Measurements from ENCODE around the gene AKNAD1. TPM values are rescaled to one million over a fixed set of nuclear protein-coding genes. Genes with fewer than 3 reads are reported as not detected.
A peak's percentile ranks its signal among the peaks of the same experiment; 100 is the strongest.

AKNAD1 gene
- total RNA-seq, 2 experiments from 2014 or later = not detected

DNA sequence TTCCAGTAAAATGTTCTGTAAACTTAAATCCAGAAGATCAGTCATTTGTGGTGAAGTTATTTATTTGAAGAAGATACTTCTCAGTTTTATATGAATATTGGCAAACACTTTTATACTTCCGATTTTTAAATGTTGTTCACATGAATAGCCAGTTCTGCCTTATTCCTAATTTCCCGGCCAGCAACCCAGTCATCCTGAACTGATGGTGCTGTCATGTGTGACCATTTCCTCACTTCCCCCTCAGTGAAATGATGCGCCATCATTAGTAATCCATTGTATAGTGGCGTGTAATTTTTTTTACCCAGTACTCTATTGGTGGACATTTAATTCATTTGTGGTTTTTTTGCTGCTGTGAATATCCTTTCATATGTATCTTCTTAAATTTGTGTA lies 36.2 kb upstream of the AKNAD1 start:
- Histone ChIP-seq H3K4me1 (ENCODE audit: insufficient read depth, low read length, poor library complexity, severe bottlenecking) (no peaks in the 10 kb centered on the region), H3K27ac (ENCODE audit: low read depth, low read length, poor library complexity, severe bottlenecking) (no peak overlapping the region), H3K4me3 (ENCODE audit: low read depth, low read length, poor library complexity, severe bottlenecking) (no peak overlapping the region), H2AFZ (ENCODE audit: low read length) (no peak overlapping the region), H3K4me2 (ENCODE audit: low read length) (no peak overlapping the region), H3K9me2 (ENCODE audit: insufficient read depth, low read length) (no peaks in the 10 kb centered on the region), H3K9me3 (ENCODE audit: low read length) (no peaks in the 10 kb centered on the region), H3K79me2 (ENCODE audit: insufficient read depth, low read depth, low read length) (0 out of 2 replicates have a peak, but pooled peaks cover 5% of the 10 kb centered on the region), H3K36me3 (ENCODE audit: insufficient read depth, low read length) (peaks cover 4% of the 10 kb centered on the region; the same call in 1 of the 2 replicates), H4K20me1 (ENCODE audit: insufficient read depth, low read length) (no peaks in the 10 kb centered on the region)
- CTCF ChIA-PET (ENCODE audit: unreplicated experiment) = no interaction called here
- no peak for DNase-seq (ENCODE audit: low spot score)
- no peak for TF ChIP-seq EZH2phosphoT487 (IDR thresholded peaks at IDR 0.05; ENCODE audit: borderline replicate concordance, low read depth, low read length)
- TF ChIP-seq CTCF (conservative IDR thresholded peaks at IDR 0.05; ENCODE audit: low read length) = no peak
- intact Hi-C loops (cut with micrococcal nuclease; ENCODE audit: unreplicated experiment) = no loop called here
- BruUV-seq (replicated peaks) = no TSS peak
- POLR2A ChIA-PET = interaction anchor here (0.6 kb wide), 1 partner anchor 1192 kb away, joined by 3 read pairs; no protein-coding TSS in a partner anchor

DNA sequence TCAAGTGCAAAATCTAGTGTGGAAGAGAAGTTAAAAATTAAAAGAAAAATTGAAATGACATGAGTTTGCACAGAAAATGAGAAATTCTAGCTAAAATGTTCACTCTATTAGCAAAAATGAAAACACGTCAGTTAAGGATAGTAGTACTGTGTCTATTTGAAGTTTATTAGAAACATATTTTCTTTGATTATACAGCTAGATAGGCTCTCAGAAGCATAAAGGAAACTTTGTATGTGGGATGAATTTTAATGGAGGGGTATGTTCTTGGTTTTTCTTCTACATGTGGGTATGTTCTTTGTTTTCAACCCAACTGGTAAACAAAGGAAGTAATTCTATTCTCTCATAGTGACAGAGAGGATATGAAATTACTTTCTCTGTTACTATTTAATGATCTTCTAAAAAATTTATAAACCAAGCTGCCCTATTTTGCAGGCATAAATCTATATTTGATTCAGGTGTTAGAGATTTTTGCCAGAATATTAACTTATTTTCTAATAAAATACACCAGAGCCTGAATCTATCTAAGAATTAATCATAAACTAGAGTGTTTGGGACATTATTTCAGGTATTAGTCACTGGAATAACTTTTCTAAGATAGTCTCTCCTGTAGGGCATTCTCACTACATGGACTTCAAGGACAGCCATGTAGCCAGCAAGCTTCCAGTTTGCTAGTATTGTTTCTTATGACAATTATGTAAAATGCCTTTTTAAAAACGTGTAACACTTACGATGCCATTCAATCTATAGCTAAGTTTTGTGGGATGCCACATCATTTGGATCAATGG lies 35.7 kb upstream of the AKNAD1 start:
- POLR2A ChIA-PET = interaction anchor here (0.6 to 1.0 kb wide), 3 partner anchors 34 to 1191 kb away, joined by 3 to 4 read pairs (median 3); no protein-coding TSS in a partner anchor
- DNase-seq (ENCODE audit: low spot score) = no peak
- no peak overlapping the region for H3K4me3 ChIP-seq (ENCODE audit: low read depth, low read length, poor library complexity, severe bottlenecking)
- no peak for TF ChIP-seq CTCF (conservative IDR thresholded peaks at IDR 0.05; ENCODE audit: low read length)
- no peak for TF ChIP-seq EZH2phosphoT487 (IDR thresholded peaks at IDR 0.05; ENCODE audit: borderline replicate concordance, low read depth, low read length)
- no peaks in the 10 kb centered on the region for H3K9me3 ChIP-seq (ENCODE audit: low read length)
- H3K27ac ChIP-seq (ENCODE audit: low read depth, low read length, poor library complexity, severe bottlenecking) = no peak overlapping the region
- intact Hi-C loops (cut with micrococcal nuclease; ENCODE audit: unreplicated experiment) = no loop called here
- no peaks in the 10 kb centered on the region for H3K36me3 ChIP-seq (ENCODE audit: insufficient read depth, low read length)
- H4K20me1 ChIP-seq (ENCODE audit: insufficient read depth, low read length) = no peaks in the 10 kb centered on the region
- no peak overlapping the region for H2AFZ ChIP-seq (ENCODE audit: low read length)
- no peaks in the 10 kb centered on the region for H3K9me2 ChIP-seq (ENCODE audit: insufficient read depth, low read length)
- no peak overlapping the region for H3K4me2 ChIP-seq (ENCODE audit: low read length)
- BruUV-seq (replicated peaks) = TSS peak; percentile 20
- no peaks in the 10 kb centered on the region for H3K4me1 ChIP-seq (ENCODE audit: insufficient read depth, low read length, poor library complexity, severe bottlenecking)
- CTCF ChIA-PET (ENCODE audit: unreplicated experiment) = no interaction called here
- H3K79me2 ChIP-seq (ENCODE audit: insufficient read depth, low read depth, low read length) = 0 out of 2 replicates have a peak, but pooled peaks cover 5% of the 10 kb centered on the region
